B cell (primary cell): Measurements from ENCODE around the gene CCDC80.

Experiments
- CTCF ChIP-seq: fragments of 200-600 bp; IDR thresholded peaks from one replicate; pipeline ENCODE4 v1.8.0; 2022; ENCODE audit warnings: antibody characterized with exemption, mild to moderate bottlenecking
- EZH2 ChIP-seq: IDR thresholded peaks from 2 replicates; pipeline ENCODE4 v1.6.1; 2012; ENCODE audit warnings: borderline replicate concordance, low read depth, mild to moderate bottlenecking, moderate library complexity, low read length; ENCODE audit not compliant: insufficient read depth, poor library complexity, severe bottlenecking

- no peak for TF ChIP-seq CTCF
- TF ChIP-seq EZH2: no peak
Measured at GRCh38 chr3:112635674-112636073, 5.3 kb downstream of the CCDC80 start.
